Muscle of leg (tissue), 11 donors: ENCODE measurements around the gene CA4. TPM values are rescaled to one million over a fixed set of nuclear protein-coding genes. Genes with fewer than 3 reads are reported as not detected.

Source experiments
- DNase-seq: peaks from one replicate; pipeline ENCODE4 v3.0.0; 2013
- H3K27ac ChIP-seq: one replicate; pipeline ENCODE4 v1.5.1; 2013; ENCODE audit warnings: mild to moderate bottlenecking, low read length, control low read depth
- H3K27me3 ChIP-seq: one replicate; pipeline ENCODE4 v1.6.1; 2013; ENCODE audit warnings: low read length; ENCODE audit not compliant: control insufficient read depth, insufficient read depth
- H3K36me3 ChIP-seq: one replicate; pipeline ENCODE4 v1.6.1; 2013; ENCODE audit warnings: low read length; ENCODE audit not compliant: control insufficient read depth, insufficient read depth
- H3K4me1 ChIP-seq: one replicate; pipeline ENCODE4 v1.6.1; 2013; ENCODE audit warnings: low read length; ENCODE audit not compliant: control insufficient read depth, insufficient read depth
- H3K4me3 ChIP-seq: one replicate; pipeline ENCODE4 v1.5.1; 2013; ENCODE audit warnings: low read length, control low read depth
- H3K9me3 ChIP-seq: replicated peaks from 2 replicates; pipeline ENCODE4 v1.6.1; 2013; ENCODE audit warnings: low read depth, low read length; ENCODE audit not compliant: control insufficient read depth
- WGBS: methylation state at CpG from one replicate; pipeline ENCODE4 v1.1.5; 2013; ENCODE audit warnings: missing lambda C conversion rate; ENCODE audit not compliant: insufficient coverage; 5-methylcytosine and 5-hydroxymethylcytosine counted together
- polyA plus RNA-seq, 8 donors: library from polyadenylated mRNA; unstranded; fragments of 120-200 nt; gene quantifications; one replicate each; pipeline versions ENCODE4 v1.2.1 to v1.2.3, GENCODE V29; 2013; ENCODE audit warnings: inconsistent platforms in 1 of 8, low replicate concordance in 1 of 8; ENCODE audit not compliant: insufficient read length in 8 of 8, insufficient read depth in 1 of 8
- total RNA-seq: library from RNA; stranded (reverse); fragments of 120-200 nt; gene quantifications from one replicate; pipeline ENCODE4 v1.2.4, GENCODE V29; 2013

CA4 gene
- total and polyA plus RNA-seq, 9 donors, result 4.8 to 16.3 (median 6.9) TPM

DNA sequence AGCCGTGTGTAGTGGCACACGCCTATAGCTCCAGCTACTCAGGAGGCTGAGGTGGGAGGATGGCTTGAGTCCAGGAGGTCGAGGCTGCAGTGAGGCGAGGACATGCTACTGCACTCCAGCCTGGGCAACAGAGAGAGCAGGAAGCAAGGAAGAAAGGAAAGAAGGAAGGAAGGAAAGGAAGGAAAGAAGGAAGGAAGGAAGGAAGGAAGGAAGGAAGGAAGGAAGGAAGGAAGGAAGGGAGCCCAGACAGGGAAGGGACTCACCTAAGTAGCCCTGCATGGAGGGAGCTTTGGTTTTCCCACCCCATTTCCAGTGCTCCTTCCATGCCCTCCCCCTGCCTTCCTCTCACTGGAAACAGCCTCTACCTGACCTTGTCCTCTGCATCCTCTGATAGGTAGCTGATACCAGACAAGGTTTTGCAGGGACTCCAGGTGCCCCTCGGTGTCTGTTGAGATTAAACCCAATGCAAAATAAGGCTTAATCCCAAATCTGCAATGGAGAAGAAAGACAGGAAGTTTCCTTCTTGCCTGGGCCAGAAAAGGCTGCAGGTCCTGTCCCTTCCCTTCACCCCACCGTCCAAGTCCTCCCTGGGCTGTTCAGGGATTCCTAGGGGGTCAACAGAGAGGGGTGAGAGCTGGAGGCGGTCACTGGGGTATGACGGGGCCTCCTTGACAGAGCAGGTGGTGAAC, 21.5 kb upstream of the CA4 start:
- Histone ChIP-seq H3K4me1 (no peaks in the 10 kb centered on the region), H3K27ac (no peak overlapping the region), H3K36me3 (no peaks in the 10 kb centered on the region), H3K27me3 (no peaks in the 10 kb centered on the region), H3K4me3 (no peak overlapping the region), H3K9me3 (no peaks in the 10 kb centered on the region)
- 60% methylated on average over 3 of the region's 8 CpGs for WGBS
- no peak for DNase-seq

DNA sequence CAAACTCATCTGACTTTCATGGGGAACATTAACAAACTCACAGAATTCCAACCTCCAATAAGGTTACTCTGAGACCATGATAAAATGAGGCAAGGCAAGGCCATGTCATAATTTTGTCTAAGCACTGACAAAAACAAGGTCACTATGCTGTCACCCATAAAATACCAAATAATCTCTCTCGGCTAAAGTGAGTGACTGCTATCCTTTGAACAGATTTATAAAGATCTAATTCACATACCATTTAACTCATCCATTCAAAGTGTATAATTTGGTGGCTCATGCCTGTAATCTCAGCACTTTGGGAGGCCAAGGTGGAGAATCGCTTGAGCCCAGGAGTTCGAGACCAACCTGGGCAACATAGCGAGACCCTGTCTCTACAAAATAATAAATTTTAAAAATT, 20.6 kb upstream of the CA4 start:
- H3K27me3 ChIP-seq, result no peaks in the 10 kb centered on the region
- H3K9me3 ChIP-seq, result no peaks in the 10 kb centered on the region
- H3K4me1 ChIP-seq, result peaks cover under 1% of the 10 kb centered on the region
- no peaks in the 10 kb centered on the region for H3K36me3 ChIP-seq
- H3K4me3 ChIP-seq, result no peak overlapping the region
- H3K27ac ChIP-seq, result no peak overlapping the region
- WGBS, result no CpG with 5 or more reads among the region's 4 CpGs
- no peak for DNase-seq

DNA sequence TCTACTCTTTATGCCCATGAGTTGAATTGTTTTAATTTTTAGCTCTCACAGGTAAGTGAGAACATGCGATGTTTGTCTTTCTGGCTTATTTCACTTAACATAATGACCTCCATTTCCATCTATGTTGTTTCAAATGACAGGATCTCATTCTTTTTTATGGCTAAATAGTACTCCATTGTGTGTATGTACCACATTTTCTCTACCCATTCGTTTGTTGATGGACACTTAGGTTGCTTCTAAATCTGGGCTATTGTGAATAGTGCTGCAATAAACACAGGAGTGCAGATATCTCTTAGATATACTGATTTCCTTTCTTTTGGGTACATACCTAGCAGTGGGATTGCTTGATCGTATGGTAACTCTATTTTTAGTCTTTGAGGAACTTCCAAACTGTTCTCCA, 19.3 kb upstream of the CA4 start:
- no peaks in the 10 kb centered on the region for H3K9me3 ChIP-seq
- H3K4me1 ChIP-seq, result peaks cover 11% of the 10 kb centered on the region
- no peak for DNase-seq
- no CpG with 5 or more reads among the region's 3 CpGs for WGBS
- H3K4me3 ChIP-seq, result no peak overlapping the region
- H3K36me3 ChIP-seq, result no peaks in the 10 kb centered on the region
- no peak overlapping the region for H3K27ac ChIP-seq
- H3K27me3 ChIP-seq, result no peaks in the 10 kb centered on the region

DNA sequence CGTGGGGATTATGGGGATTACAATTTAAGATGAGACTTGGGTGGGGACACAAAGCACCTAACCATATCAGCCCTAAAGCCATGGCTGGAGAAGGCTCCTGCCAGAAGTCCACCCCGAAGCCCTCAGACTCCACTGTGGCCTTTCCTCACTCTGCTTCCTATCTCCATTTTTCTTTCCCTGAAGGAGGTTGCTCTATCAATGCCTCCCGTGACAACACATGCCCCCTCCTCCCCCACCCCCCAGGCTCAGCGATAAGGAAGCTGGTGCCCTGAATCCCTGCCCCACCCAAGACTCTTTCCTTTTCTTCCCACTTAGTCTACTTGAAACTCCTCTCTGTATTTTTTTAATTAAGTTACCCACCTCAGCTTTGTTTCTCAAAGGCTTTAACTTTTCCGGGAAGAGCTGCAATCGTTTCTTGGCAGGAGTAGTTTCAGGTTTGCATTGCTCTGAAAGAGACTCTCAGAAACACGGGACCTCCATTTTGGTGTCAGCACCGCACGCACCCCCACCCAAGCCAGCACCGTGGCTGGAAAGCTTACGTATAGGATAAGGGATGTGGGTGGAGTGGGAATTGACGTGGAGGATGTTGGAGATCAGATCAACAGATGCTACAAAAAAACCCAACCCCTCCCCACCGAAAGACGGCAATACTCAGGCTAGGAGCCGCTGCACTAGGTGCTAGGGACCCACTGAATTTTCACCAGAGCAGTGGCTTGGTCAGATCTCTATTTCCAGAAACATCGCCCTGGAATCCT, 15.2 kb upstream of the CA4 start:
- H3K9me3 ChIP-seq, result no peaks in the 10 kb centered on the region
- H3K27me3 ChIP-seq, result peaks cover 20% of the 10 kb centered on the region
- peaks cover 22% of the 10 kb centered on the region for H3K4me1 ChIP-seq
- H3K4me3 ChIP-seq, result peak overlapping the region; percentile 84
- 13% methylated on average over 6 of the region's 16 CpGs for WGBS
- H3K27ac ChIP-seq, result peak overlapping the region; percentile 76
- DNase-seq, result peak; percentile 36
- no peaks in the 10 kb centered on the region for H3K36me3 ChIP-seq

DNA sequence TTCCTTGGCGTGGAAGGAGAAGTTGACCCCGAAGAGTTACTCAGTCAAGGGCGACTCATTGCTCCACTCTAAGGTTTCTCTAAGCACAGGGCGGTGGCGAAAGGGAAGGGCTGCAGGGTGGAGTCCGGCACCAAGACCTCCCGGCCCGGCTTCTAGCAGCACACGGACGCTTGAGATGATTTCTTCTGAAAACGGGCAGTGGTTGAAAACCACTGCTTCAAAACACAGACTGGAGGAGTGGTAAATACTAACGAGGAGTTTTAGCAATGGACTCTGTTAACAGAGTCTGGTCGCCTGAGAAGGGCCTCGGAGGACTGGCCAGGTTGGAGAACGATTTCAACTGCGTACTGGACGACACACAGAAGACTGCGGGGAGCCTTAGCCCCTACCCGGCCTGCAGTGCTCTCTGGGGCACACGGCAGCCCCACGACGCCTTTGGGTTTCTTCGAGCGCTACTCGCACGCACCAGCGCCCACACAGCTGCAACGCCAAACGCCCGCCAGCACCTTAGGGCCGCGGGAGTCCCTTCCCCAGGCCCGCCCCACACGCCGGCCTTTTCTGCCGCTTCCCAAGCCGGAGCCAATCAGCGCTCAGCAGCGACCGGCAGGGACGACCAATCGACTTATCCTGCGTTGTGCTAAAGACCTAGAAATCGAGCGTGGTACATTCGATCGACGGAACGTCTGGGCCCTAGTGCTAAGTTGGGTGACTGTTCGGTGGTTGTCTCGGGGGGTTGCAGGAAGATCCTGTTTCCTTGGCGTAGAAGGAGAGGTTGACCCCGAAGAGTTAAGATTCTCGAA, 14.4 kb upstream of the CA4 start:
- WGBS, result under 1% methylated on average over 39 of the region's 54 CpGs
- Histone ChIP-seq H3K4me1 (peaks cover 27% of the 10 kb centered on the region), H3K9me3 (no peaks in the 10 kb centered on the region), H3K27me3 (peaks cover 28% of the 10 kb centered on the region), H3K27ac (peak overlapping the region; percentile 76), H3K36me3 (no peaks in the 10 kb centered on the region), H3K4me3 (peak overlapping the region; percentile 84)
- peak; percentile 92 for DNase-seq

DNA sequence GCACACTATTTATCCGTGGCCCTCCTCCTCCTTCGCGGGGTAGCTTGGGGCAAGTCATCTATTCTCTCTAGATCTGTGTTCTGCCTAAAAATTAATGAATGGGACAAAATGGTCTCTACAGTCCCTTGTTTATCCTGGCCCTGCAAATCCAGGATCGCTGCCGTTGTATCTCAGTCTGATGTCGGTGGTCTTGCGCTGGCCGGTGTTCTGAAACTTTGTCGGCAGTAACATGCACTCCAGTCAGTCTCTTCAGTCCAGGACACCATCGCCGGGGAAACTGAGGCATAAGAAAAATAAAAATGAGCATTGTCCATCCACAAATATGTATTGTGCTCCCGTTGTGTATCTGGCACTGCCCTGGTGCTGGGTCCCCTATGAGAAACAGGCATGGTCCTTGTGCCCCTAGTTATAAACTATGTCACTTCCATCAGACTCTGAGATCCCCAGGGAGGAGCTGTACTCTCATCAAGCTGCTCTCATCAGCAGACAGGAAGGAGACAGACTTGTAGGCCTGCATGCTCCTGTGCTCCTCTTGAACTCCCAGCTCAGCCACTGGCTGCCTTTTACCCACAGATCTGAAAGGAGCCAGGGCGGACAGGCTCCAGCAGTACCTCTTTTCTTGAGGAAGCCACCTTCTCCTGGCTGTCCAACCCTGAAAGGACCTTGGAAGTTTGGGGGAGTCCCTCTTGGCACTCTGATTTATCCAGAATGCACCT, 13.7 kb upstream of the CA4 start:
- Histone ChIP-seq H3K27me3 (peaks cover 36% of the 10 kb centered on the region), H3K9me3 (no peaks in the 10 kb centered on the region), H3K27ac (no peak overlapping the region), H3K36me3 (no peaks in the 10 kb centered on the region), H3K4me3 (no peak overlapping the region), H3K4me1 (peaks cover 27% of the 10 kb centered on the region)
- DNase-seq, result no peak
- 69% methylated on average over 8 of the region's 13 CpGs for WGBS

DNA sequence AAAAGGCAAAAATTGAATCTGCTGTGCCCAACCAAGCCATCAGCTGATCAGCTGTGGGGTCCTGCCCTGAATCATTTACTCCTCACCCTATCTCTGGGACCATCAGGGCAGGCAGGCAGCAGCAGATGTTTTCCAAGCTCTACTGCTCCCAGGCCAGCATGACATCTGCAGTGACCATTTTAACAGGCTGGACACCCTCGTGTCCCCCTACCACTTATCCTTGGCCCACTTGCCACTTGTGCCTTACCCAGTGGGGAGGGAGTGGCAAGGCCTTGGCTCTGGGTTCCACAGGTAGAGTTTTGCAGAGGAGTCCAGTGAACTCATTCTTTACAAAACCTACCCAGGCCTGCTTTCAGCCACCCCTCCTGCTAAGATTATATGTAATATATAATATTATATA, 12.0 kb upstream of the CA4 start:
- Histone ChIP-seq H3K4me1 (peaks cover 33% of the 10 kb centered on the region), H3K27ac (no peak overlapping the region), H3K36me3 (no peaks in the 10 kb centered on the region), H3K9me3 (no peaks in the 10 kb centered on the region), H3K4me3 (no peak overlapping the region), H3K27me3 (peaks cover 52% of the 10 kb centered on the region)
- WGBS, result no CpG with 5 or more reads among the region's 1 CpG
- no peak for DNase-seq

DNA sequence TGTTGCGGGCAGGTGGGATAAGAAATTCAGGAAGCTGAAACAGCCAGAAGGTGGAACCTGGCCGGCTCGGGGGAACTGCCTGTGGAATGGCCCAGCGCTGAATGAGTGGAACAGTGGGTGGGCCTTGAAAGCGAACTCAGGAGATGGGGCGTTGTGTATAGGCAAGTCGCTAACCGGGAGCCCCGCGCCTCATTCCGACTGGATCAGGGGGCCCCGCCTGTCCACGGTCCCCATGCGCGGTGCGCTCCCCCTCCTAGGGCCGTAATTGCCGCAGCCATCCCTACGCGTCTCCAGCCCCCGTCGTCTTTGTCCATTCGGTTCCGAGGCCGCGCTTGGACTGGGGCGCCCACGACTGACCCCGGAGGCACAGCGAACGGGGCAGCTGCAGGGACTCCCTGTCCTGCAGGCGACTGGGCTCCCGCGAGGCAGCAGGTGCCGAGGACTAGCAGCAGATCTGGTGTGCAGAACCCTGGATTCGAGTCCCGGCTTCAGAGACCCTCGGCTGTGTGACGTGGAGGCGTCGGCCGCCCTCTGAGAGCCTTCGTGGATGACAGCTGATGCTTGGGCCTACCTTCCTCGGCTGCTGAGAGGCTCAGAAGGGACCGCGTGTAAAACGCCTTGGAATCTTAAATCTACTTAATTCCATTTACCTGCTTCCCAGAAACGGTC, 10.9 kb upstream of the CA4 start:
- Histone ChIP-seq H3K9me3 (no peaks in the 10 kb centered on the region), H3K4me1 (peaks cover 36% of the 10 kb centered on the region), H3K27ac (no peak overlapping the region), H3K36me3 (no peaks in the 10 kb centered on the region), H3K4me3 (no peak overlapping the region), H3K27me3 (peaks cover 58% of the 10 kb centered on the region)
- 7% methylated on average over 48 of the region's 48 CpGs for WGBS
- no peak for DNase-seq

DNA sequence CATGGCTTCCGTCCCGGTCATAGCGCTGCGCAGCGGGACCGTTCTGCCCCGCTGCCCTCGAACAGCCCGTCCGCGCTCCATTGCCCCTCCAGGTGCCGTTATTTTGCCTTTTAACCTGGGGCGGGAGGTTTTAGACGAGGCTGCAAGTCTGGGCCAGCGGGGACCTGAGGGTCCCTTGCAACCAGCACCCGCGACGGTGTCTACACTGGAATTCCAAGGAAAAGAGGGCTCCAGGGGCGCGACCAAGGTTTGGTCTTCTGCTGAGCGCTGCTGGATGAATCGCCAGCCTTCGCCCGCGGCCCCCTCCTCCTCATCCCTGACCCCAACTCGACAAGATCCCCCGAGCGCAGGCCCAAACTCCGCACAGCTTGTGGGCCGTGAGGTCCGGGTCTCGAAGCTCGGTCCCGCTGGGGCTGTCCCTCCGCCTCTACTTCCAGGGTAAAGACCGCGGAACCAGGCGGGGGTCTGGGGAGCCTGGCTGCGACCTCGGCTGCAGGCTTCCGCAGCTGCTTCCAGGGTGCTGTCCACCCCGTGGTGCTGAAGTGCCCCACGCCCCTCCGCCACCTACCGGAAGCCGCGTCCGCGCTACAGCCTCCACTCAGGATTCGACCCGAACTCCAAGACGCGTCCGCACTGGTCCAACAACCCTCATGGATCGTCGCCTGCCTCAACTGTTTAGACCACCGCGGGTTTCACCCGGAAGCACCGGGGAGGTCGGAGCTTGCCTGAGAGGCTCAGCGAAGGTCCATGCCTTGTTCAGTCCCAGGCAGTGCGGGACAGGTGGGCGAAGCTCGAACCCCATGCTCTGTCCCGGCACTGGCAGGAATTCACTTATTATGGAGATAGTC, 10.1 kb upstream of the CA4 start:
- WGBS, result 5% methylated on average over 66 of the region's 66 CpGs
- Histone ChIP-seq H3K36me3 (no peaks in the 10 kb centered on the region), H3K4me3 (no peak overlapping the region), H3K9me3 (no peaks in the 10 kb centered on the region), H3K27me3 (peaks cover 64% of the 10 kb centered on the region), H3K4me1 (peaks cover 30% of the 10 kb centered on the region), H3K27ac (no peak overlapping the region)
- peak; percentile 76 for DNase-seq
